H1 (cell line): ENCODE results near the gene SYNPR. TPM values are rescaled to one million over a fixed set of nuclear protein-coding genes. Genes with fewer than 3 reads are reported as not detected.

Experiments
- CTCF ChIA-PET: fragments of 300-600 bp; sonication (Branson Sonifier 250); formaldehyde crosslinking; loops from one replicate; lab custom pipeline; 2021; ENCODE audit not compliant: partially characterized antibody; lab: Charles Lee
- POLR2A ChIA-PET: fragments of 300-600 bp; sonication (Branson Sonifier 250); formaldehyde crosslinking; loops from one replicate; lab custom pipeline; 2021; ENCODE audit warnings: inconsistent platforms; ENCODE audit not compliant: partially characterized antibody; lab: Charles Lee
- DNase-seq, 2 experiments: peaks; one replicate each; pipeline versions ENCODE4 v3.0.0 to v3.0.0-alpha.2; 2010 to 2022; ENCODE audit warnings: low spot score in 2 of 2, low read depth in 1 of 2, mixed read lengths in 1 of 2
- FAIRE-seq: peaks from 2 replicates; lab custom pipeline; 2011; peaks lifted over from hg19 to GRCh38; lab: Jason Lieb, UNC
- H2AFZ ChIP-seq: 2 replicates; pipeline ENCODE4 v1.8.1; 2012; ENCODE audit warnings: low read length, inconsistent platforms
- H2AK5ac ChIP-seq: 2 replicates; pipeline ENCODE4 v1.6.1; 2013; ENCODE audit warnings: low read depth, low read length
- H2BK120ac ChIP-seq: replicated peaks from 2 replicates; pipeline ENCODE3; 2013; ENCODE audit warnings: low read depth, low read length, inconsistent platforms
- H2BK12ac ChIP-seq: 2 replicates; pipeline ENCODE4 v1.6.1; 2013; ENCODE audit warnings: low read depth, low read length
- H2BK15ac ChIP-seq: 2 replicates; pipeline ENCODE4 v1.6.1; 2013; ENCODE audit warnings: low read length
- H2BK20ac ChIP-seq: 2 replicates; pipeline ENCODE4 v1.6.1; 2013; ENCODE audit warnings: low read length
- H2BK5ac ChIP-seq: 2 replicates; pipeline ENCODE4 v1.6.1; 2013; ENCODE audit warnings: low read depth, low read length
- H3K14ac ChIP-seq: 2 replicates; pipeline ENCODE4 v1.6.1; 2013; ENCODE audit warnings: inconsistent platforms; ENCODE audit not compliant: insufficient read length
- H3K18ac ChIP-seq: 2 replicates; pipeline ENCODE4 v1.6.1; 2013; ENCODE audit warnings: low read length; ENCODE audit errors: extremely low read depth
- H3K23ac ChIP-seq: 2 replicates; pipeline ENCODE4 v1.6.1; 2013; ENCODE audit warnings: inconsistent platforms; ENCODE audit not compliant: insufficient read length
- H3K23me2 ChIP-seq: 2 replicates; pipeline ENCODE4 v1.6.1; 2013; ENCODE audit warnings: low read depth, low read length
- H3K27ac ChIP-seq: 2 replicates; pipeline ENCODE4 v1.6.1; 2011; ENCODE audit warnings: low read depth, low read length, inconsistent platforms
- H3K27me3 ChIP-seq, 4 experiments: replicated peaks in 1 of 4; 1 replicate in 1 of 4; 2 replicates in 3 of 4; pipeline versions ENCODE4 v1.6.1 to v1.8.1; 2011 to 2013; ENCODE audit warnings: low read length in 3 of 4, mild to moderate bottlenecking in 3 of 4, inconsistent platforms in 2 of 4, mixed read lengths in 2 of 4, moderate library complexity in 1 of 4; ENCODE audit not compliant: control insufficient read depth in 3 of 4, insufficient read depth in 3 of 4; ENCODE audit errors: extremely low read depth in 1 of 4
- H3K36me3 ChIP-seq, 4 experiments: 2 replicates each; pipeline versions ENCODE4 v1.6.1 to v1.8.1; 2011 to 2013; ENCODE audit warnings: mild to moderate bottlenecking in 4 of 4, low read length in 3 of 4, moderate library complexity in 2 of 4, control low read depth in 1 of 4, inconsistent platforms in 1 of 4; ENCODE audit not compliant: insufficient read depth in 4 of 4, control insufficient read depth in 2 of 4
- H3K4ac ChIP-seq: replicated peaks from 2 replicates; pipeline ENCODE3; 2013; ENCODE audit warnings: low read length, low read depth, mixed read lengths, inconsistent platforms; ENCODE audit not compliant: insufficient read length
- H3K4me1 ChIP-seq, 4 experiments: replicated peaks in 1 of 4; 1 replicate in 1 of 4; 2 replicates in 3 of 4; pipeline versions ENCODE4 v1.6.1 to v1.8.1; 2011 to 2013; ENCODE audit warnings: low read length in 3 of 4, inconsistent platforms in 2 of 4, mixed read lengths in 1 of 4; ENCODE audit not compliant: insufficient read depth in 4 of 4, control insufficient read depth in 3 of 4
- H3K4me2 ChIP-seq, 2 experiments: 2 replicates each; pipeline versions ENCODE4 v1.6.1 to v1.8.1; 2011 to 2013; ENCODE audit warnings: low read depth in 2 of 2, low read length in 2 of 2, control low read depth in 1 of 2, inconsistent platforms in 1 of 2, mild to moderate bottlenecking in 1 of 2; ENCODE audit not compliant: insufficient read depth in 1 of 2
- H3K4me3 ChIP-seq, 4 experiments: fragments of 200-600, 300-600 bp in 1 of 4; sonication (generic), shearing (Covaris generic), sonication (Bioruptor Twin) in 1 of 4; 2 replicates each; pipeline versions ENCODE4 v1.5.1 to v1.8.1; 2011 to 2016; ENCODE audit warnings: low read length in 4 of 4, low read depth in 3 of 4, control low read depth in 2 of 4, inconsistent platforms in 2 of 4, mild to moderate bottlenecking in 2 of 4, mixed read lengths in 1 of 4, moderate library complexity in 1 of 4; ENCODE audit not compliant: insufficient read depth in 2 of 4; ENCODE audit errors: extremely low read depth in 1 of 4
- H3K56ac ChIP-seq: replicated peaks from 2 replicates; pipeline ENCODE3; 2013; ENCODE audit warnings: low read depth, mild to moderate bottlenecking, mixed read lengths, low read length, inconsistent platforms; ENCODE audit not compliant: insufficient read length
- H3K79me1 ChIP-seq: 2 replicates; pipeline ENCODE4 v1.6.1; 2013; ENCODE audit warnings: low read depth, low read length, control low read depth
- H3K79me2 ChIP-seq, 2 experiments: 2 replicates each; pipeline versions ENCODE4 v1.6.1 to v1.8.1; 2012 to 2013; ENCODE audit warnings: low read length in 2 of 2, mild to moderate bottlenecking in 2 of 2, inconsistent platforms in 1 of 2; ENCODE audit not compliant: insufficient read depth in 2 of 2, control insufficient read depth in 1 of 2
- H3K9ac ChIP-seq, 4 experiments: replicated peaks in 1 of 4; 1 replicate in 1 of 4; 2 replicates in 3 of 4; pipeline versions ENCODE4 v1.6.1 to v1.8.1; 2011 to 2013; ENCODE audit warnings: low read depth in 3 of 4, low read length in 3 of 4, control low read depth in 2 of 4, mild to moderate bottlenecking in 2 of 4, moderate library complexity in 2 of 4, inconsistent platforms in 1 of 4; ENCODE audit errors: extremely low read depth in 1 of 4
- H3K9me3 ChIP-seq, 2 experiments: 2 replicates each; pipeline versions ENCODE4 v1.6.1 to v1.8.1; 2012 to 2013; ENCODE audit warnings: mild to moderate bottlenecking in 2 of 2, moderate library complexity in 2 of 2, control low read depth in 1 of 2, inconsistent platforms in 1 of 2, low read depth in 1 of 2, low read length in 1 of 2, mixed read lengths in 1 of 2; ENCODE audit not compliant: insufficient read depth in 2 of 2
- H4K20me1 ChIP-seq, 2 experiments: replicated peaks in 1 of 2; 2 replicates each; pipeline versions ENCODE3 to v1.8.1; 2011 to 2013; ENCODE audit warnings: inconsistent platforms in 2 of 2, low read length in 2 of 2, mild to moderate bottlenecking in 1 of 2; ENCODE audit not compliant: insufficient read depth in 2 of 2, control insufficient read depth in 1 of 2
- H4K5ac ChIP-seq: 2 replicates; pipeline ENCODE4 v1.6.1; 2013; ENCODE audit warnings: low read length, low read depth, mixed read lengths, inconsistent platforms; ENCODE audit not compliant: insufficient read length
- H4K8ac ChIP-seq: 2 replicates; pipeline ENCODE4 v1.8.0; 2013; ENCODE audit warnings: mild to moderate bottlenecking, moderate library complexity, low read length, inconsistent platforms; ENCODE audit not compliant: insufficient read depth; ENCODE audit errors: extremely low read depth
- H4K91ac ChIP-seq: replicated peaks from 2 replicates; pipeline ENCODE3; 2013; ENCODE audit warnings: low read length, mixed read lengths, inconsistent platforms; ENCODE audit not compliant: insufficient read length
- BCL11A ChIP-seq, 2 experiments: IDR thresholded peaks; one replicate each; pipeline ENCODE4 v1.6.1; 2011; ENCODE audit warnings: low read depth in 2 of 2, low read length in 2 of 2, mild to moderate bottlenecking in 2 of 2
- CHD1 ChIP-seq: IDR thresholded peaks from 2 replicates; pipeline ENCODE4 v1.6.1; 2012; ENCODE audit warnings: low read depth, low read length, improper control_type of control experiment
- GABPA ChIP-seq: IDR thresholded peaks from 2 replicates; pipeline ENCODE4 v1.6.1; 2011; ENCODE audit warnings: mild to moderate bottlenecking, low read length, moderate library complexity, borderline replicate concordance; ENCODE audit not compliant: insufficient read depth
- PHF8 ChIP-seq: fragments of 200-600 bp; sonication (generic); conservative IDR thresholded peaks from 2 replicates; pipeline ENCODE4 v1.7.1; 2012; ENCODE audit warnings: low read depth, mild to moderate bottlenecking, inconsistent platforms, low read length, moderate library complexity
- RNF2 ChIP-seq: fragments of 200-900, 300-1000 bp; sonication (generic); IDR thresholded peaks from 2 replicates; pipeline ENCODE4 v1.7.1; 2016; ENCODE audit warnings: borderline replicate concordance, low read depth, mild to moderate bottlenecking, antibody characterized with exemption, low read length; ENCODE audit not compliant: poor library complexity, severe bottlenecking; ENCODE audit errors: missing control alignments
- RXRA ChIP-seq: IDR thresholded peaks from 2 replicates; pipeline ENCODE4 v1.6.1; 2011; ENCODE audit warnings: low read depth, mild to moderate bottlenecking, low read length, moderate library complexity; ENCODE audit not compliant: insufficient read depth
- WGBS, 2 experiments: shearing (Covaris generic) in 1 of 2; methylation state at CpG; one replicate each; pipeline versions ENCODE4 v1.1.6 to v1.1.7; 2013 to 2015; ENCODE audit warnings: low lambda C conversion rate in 2 of 2, mixed read lengths in 2 of 2, inconsistent platforms in 1 of 2, low coverage in 1 of 2, missing lambda C conversion rate in 1 of 2; ENCODE audit not compliant: insufficient replicate concordance in 2 of 2, insufficient coverage in 1 of 2, insufficient read length in 1 of 2; ENCODE audit errors: extremely low coverage in 1 of 2, missing lambda C conversion rate in 1 of 2; 5-methylcytosine and 5-hydroxymethylcytosine counted together
- polyA plus RNA-seq, 7 experiments: library from polyadenylated mRNA; depleted of rRNA in 3 of 7; stranded (reverse) in 5 of 7; unstranded in 2 of 7; fragments of >200 nt in 5 of 7; fragments of 200-250 nt in 2 of 7; gene quantifications; 1 replicate in 5 of 7; 2 replicates in 1 of 7; 4 replicates in 1 of 7; pipeline versions ENCODE4 v1.2.1 to v1.2.3, GENCODE V29; 2011 to 2013; ENCODE audit warnings: missing spikeins in 2 of 7, mixed read lengths in 2 of 7
- total RNA-seq: library from RNA; stranded (reverse); fragmentation: NEBNext Ultra II Directional; extraction: Animal tissue kit (Norgen Biotek cat#: 25700); gene quantifications from 2 replicates; pipeline ENCODE4 v1.2.1, GENCODE V29; 2021

The SYNPR gene
- total and polyA plus RNA-seq, 2 of the 8 experiments (the other 6 are each of a cell fraction or from before 2014, with no cell fraction given) = 0.39 to 0.99 TPM

DNA sequence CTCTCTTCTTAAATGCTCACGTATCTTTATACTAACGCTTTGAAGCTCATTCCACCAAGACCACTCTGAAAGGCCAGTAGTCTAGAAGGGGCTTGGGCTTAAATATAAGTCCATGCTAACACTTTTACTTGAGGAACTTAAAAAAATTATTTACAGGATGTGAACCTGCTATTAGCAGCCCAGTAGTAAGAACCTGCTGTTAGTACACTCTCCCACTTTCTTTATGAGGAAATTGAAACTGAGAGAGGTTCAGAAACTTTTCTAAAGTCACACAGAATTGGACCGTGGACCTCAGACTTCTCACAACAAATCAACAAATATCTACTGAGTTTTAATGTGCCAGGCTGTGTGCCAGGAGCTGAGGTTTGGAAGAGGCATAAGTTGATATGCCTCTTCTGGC lies 53.4 kb downstream of the SYNPR start:
- Histone ChIP-seq H3K23ac (no peak overlapping the region), H3K27me3 (no peaks in the 10 kb centered on the region; a peak in 1 of 7 replicates), H3K14ac (no peak overlapping the region), H3K27ac (no peak overlapping the region), H3K4me2 (no peak overlapping the region), H3K4me1 (no peaks in the 10 kb centered on the region), H2BK20ac (no peak overlapping the region), H4K91ac (no peak overlapping the region), H3K36me3 (no peaks in the 10 kb centered on the region), H4K8ac (no peak overlapping the region), H3K4me3 (no peak overlapping the region), H3K9me3 (no peaks in the 10 kb centered on the region), H3K4ac (no peak overlapping the region), H3K18ac (no peak overlapping the region), H2AFZ (no peak overlapping the region), H2BK5ac (no peak overlapping the region), H2BK15ac (no peak overlapping the region), H3K79me2 (no peaks in the 10 kb centered on the region), H2AK5ac (no peak overlapping the region), H3K9ac (no peak overlapping the region), H3K23me2 (no peaks in the 10 kb centered on the region), H3K56ac (no peak overlapping the region), H2BK120ac (no peak overlapping the region), H2BK12ac (no peak overlapping the region), H3K79me1 (no peaks in the 10 kb centered on the region), H4K20me1 (no peaks in the 10 kb centered on the region), H4K5ac (no peak overlapping the region)
- TF ChIP-seq RXRA (no peak), RNF2 (no peak), CHD1 (no peak), GABPA (no peak), PHF8 (no peak), BCL11A (IDR thresholded peaks at IDR 0.05; ENCODE audit: low read depth in 2 of 2, low read length in 2 of 2) (no peak)
- POLR2A ChIA-PET = no interaction called here
- DNase-seq (no peak), FAIRE-seq (no peak)
- CTCF ChIA-PET = interaction anchor here (1.5 to 4.9 kb wide), 2 partner anchors 19 to 27 kb away, joined by 4 to 37 read pairs; no protein-coding TSS in a partner anchor
- WGBS, 2 experiments = 92% methylated on average over 3 of the region's 3 CpGs; no CpG with 5 or more reads in 1 of the 2 experiments
